NCI-H1417 treated with DMSO at 0.1 percent for 48 hours (cell line): ENCODE measurements around the gene EDAR.

Experiments
- DNase-seq: peaks from one replicate; lab custom pipeline; 2025; lab: John Stamatoyannopoulos, UW

The EDAR gene

GRCh38 chr2:108908713-108909070, 80.3 kb downstream of the EDAR start:
- DNase-seq: no peak

GRCh38 chr2:108907822-108908712, 81.0 kb downstream of the EDAR start:
- DNase-seq: no peak

GRCh38 chr2:108906403-108907077, 82.5 kb downstream of the EDAR start:
- no peak for DNase-seq

GRCh38 chr2:108905906-108906305, 83.1 kb downstream of the EDAR start:
- DNase-seq: no peak

GRCh38 chr2:108905176-108905575, 83.8 kb downstream of the EDAR start:
- DNase-seq: no peak

- no peak for DNase-seq
These were observed 84.3 kb downstream of the EDAR start for GRCh38 chr2:108904680-108905079.

GRCh38 chr2:108898315-108899082, 90.5 kb downstream of the EDAR start:
- no peak for DNase-seq

- DNase-seq: no peak
These were observed 92.3 kb downstream of the EDAR start for GRCh38 chr2:108896741-108897140.

- DNase-seq: no peak
These were observed 93.8 kb downstream of the EDAR start for GRCh38 chr2:108895188-108895587.

- DNase-seq: no peak
These were observed 94.3 kb downstream of the EDAR start for GRCh38 chr2:108894766-108895165.

- no peak for DNase-seq
These were observed 95.7 kb downstream of the EDAR start for GRCh38 chr2:108893277-108893676.

GRCh38 chr2:108889907-108890306, 99.1 kb downstream of the EDAR start:
- DNase-seq: no peak

GRCh38 chr2:108884619-108885018, 104.4 kb downstream of the EDAR start:
- no peak for DNase-seq

- DNase-seq: no peak
These were observed 110.7 kb downstream of the EDAR start for GRCh38 chr2:108878276-108878675.

GRCh38 chr2:108877506-108877905, 111.5 kb downstream of the EDAR start:
- DNase-seq: no peak

GRCh38 chr2:108870069-108870644, 118.9 kb downstream of the EDAR start:
- DNase-seq: no peak

GRCh38 chr2:108869542-108869941, 119.5 kb downstream of the EDAR start:
- DNase-seq: no peak

- DNase-seq: no peak
These were observed 120.1 kb downstream of the EDAR start for GRCh38 chr2:108868911-108869310.

- DNase-seq: no peak
These were observed 123.0 kb downstream of the EDAR start for GRCh38 chr2:108866041-108866440.

GRCh38 chr2:108858894-108859293, 130.1 kb downstream of the EDAR start:
- no peak for DNase-seq

GRCh38 chr2:108855194-108855593, 133.8 kb downstream of the EDAR start:
- peak; percentile 5 for DNase-seq

- DNase-seq: no peak
These were observed 134.5 kb downstream of the EDAR start for GRCh38 chr2:108854484-108854883.
